NCI-H2107 (cell line): ENCODE data around the gene CCL24.
"Not testable (repeated sequence)": the region's sequence is repeated elsewhere in the genome, so short reads cannot be mapped to it uniquely, and the experiment has no call there.

Source experiments
- DNase-seq: peaks from one replicate; lab custom pipeline; 2025; lab: John Stamatoyannopoulos, UW

CCL24 gene

GRCh38 chr7:75813781-75814236 lies at the start of gene CCL24:
TSS of gene CCL24 (minus strand) at chr7:75813806. CDS start at chr7:75813715, 91 bp downstream.
- DNase-seq: no peak

GRCh38 chr7:75861636-75862035 lies 48.0 kb upstream of the CCL24 start:
- no peak for DNase-seq

- no peak for DNase-seq
Observed at GRCh38 chr7:75858410-75858809, 44.8 kb upstream of the CCL24 start.

GRCh38 chr7:75856536-75856935 lies 42.9 kb upstream of the CCL24 start:
- DNase-seq: no peak

GRCh38 chr7:75854813-75855345 lies 41.3 kb upstream of the CCL24 start:
- not testable (repeated sequence) for DNase-seq

- DNase-seq: no peak
Observed at GRCh38 chr7:75854233-75854632, 40.6 kb upstream of the CCL24 start.

- no peak for DNase-seq
Observed at GRCh38 chr7:75850235-75850634, 36.6 kb upstream of the CCL24 start.

GRCh38 chr7:75849573-75849972 lies 36.0 kb upstream of the CCL24 start:
- DNase-seq: no peak

- no peak for DNase-seq
Observed at GRCh38 chr7:75847707-75848106, 34.1 kb upstream of the CCL24 start.

- not testable (repeated sequence) for DNase-seq
Observed at GRCh38 chr7:75845132-75845531, 31.5 kb upstream of the CCL24 start.

- no peak for DNase-seq
Observed at GRCh38 chr7:75844158-75844557, 30.6 kb upstream of the CCL24 start.

- no peak for DNase-seq
Observed at GRCh38 chr7:75843613-75844116, 30.1 kb upstream of the CCL24 start.

GRCh38 chr7:75842836-75843446 lies 29.3 kb upstream of the CCL24 start:
- no peak for DNase-seq

GRCh38 chr7:75840029-75840428 lies 26.4 kb upstream of the CCL24 start:
- DNase-seq: no peak

GRCh38 chr7:75838281-75838930 lies 24.8 kb upstream of the CCL24 start:
- DNase-seq: not testable (repeated sequence)

GRCh38 chr7:75836798-75837197 lies 23.2 kb upstream of the CCL24 start:
- DNase-seq: no peak

- DNase-seq: no peak
Observed at GRCh38 chr7:75835688-75836285, 22.2 kb upstream of the CCL24 start.

GRCh38 chr7:75833662-75834061 lies 20.1 kb upstream of the CCL24 start:
- DNase-seq: not testable (repeated sequence)

- no peak for DNase-seq
Observed at GRCh38 chr7:75830978-75831377, 17.4 kb upstream of the CCL24 start.

- DNase-seq: peak; percentile 15
Observed at GRCh38 chr7:75829656-75830055, 16.1 kb upstream of the CCL24 start.

- DNase-seq: no peak
Observed at GRCh38 chr7:75823198-75823910, 9.7 kb upstream of the CCL24 start.

- DNase-seq: no peak
Observed at GRCh38 chr7:75820688-75821087, 7.1 kb upstream of the CCL24 start.
